ENCODE measurements around the gene AJUBA.
A peak's percentile ranks its signal among the peaks of the same experiment; 100 is the strongest.
"Not testable (repeated sequence)": the region's sequence is repeated elsewhere in the genome, so short reads cannot be mapped to it uniquely, and the experiment has no call there.

AJUBA gene

GRCh38 chr14:22982477-22983245 is at the start of gene AJUBA:
Gene AJUBA, minus strand, starts transcription at chr14:22982551. Its CDS starts 285 bp downstream, at chr14:22982266.
- peak; percentile 77 for DNase-seq

GRCh38 chr14:23030936-23031335 is 48.6 kb upstream of the AJUBA start:
- DNase-seq, result no peak

GRCh38 chr14:23028799-23029198 is 46.4 kb upstream of the AJUBA start:
- no peak for DNase-seq

GRCh38 chr14:23025151-23025814 is 42.9 kb upstream of the AJUBA start:
- no peak for DNase-seq

GRCh38 chr14:23024612-23025075 is 42.3 kb upstream of the AJUBA start:
- DNase-seq, result no peak

- DNase-seq, result no peak
Measured at GRCh38 chr14:23023795-23024152, 41.4 kb upstream of the AJUBA start.

GRCh38 chr14:23023022-23023794 is 40.9 kb upstream of the AJUBA start:
- DNase-seq, result no peak

- DNase-seq, result no peak
Measured at GRCh38 chr14:23021889-23022442, 39.6 kb upstream of the AJUBA start.

- no peak for DNase-seq
Measured at GRCh38 chr14:23021434-23021833, 39.1 kb upstream of the AJUBA start.

- no peak for DNase-seq
Measured at GRCh38 chr14:23020143-23021128, 38.1 kb upstream of the AJUBA start.

GRCh38 chr14:23018107-23018506 is 35.8 kb upstream of the AJUBA start:
- DNase-seq, result no peak

GRCh38 chr14:23017091-23017490 is 34.7 kb upstream of the AJUBA start:
- DNase-seq, result no peak

GRCh38 chr14:23015618-23016017 is 33.3 kb upstream of the AJUBA start:
- no peak for DNase-seq

GRCh38 chr14:23013749-23014054 is 31.4 kb upstream of the AJUBA start:
- not testable (repeated sequence) for DNase-seq

GRCh38 chr14:23013054-23013748 is 30.9 kb upstream of the AJUBA start:
- no peak for DNase-seq

GRCh38 chr14:23009939-23010726 is 27.8 kb upstream of the AJUBA start, which contains the start of gene C14orf93:
Gene C14orf93, minus strand, starts transcription at chr14:23010143. Its CDS starts 11,120 bp downstream, at chr14:22999023.
- DNase-seq, result peak; percentile 10

- no peak for DNase-seq
Measured at GRCh38 chr14:23009483-23009938, 27.2 kb upstream of the AJUBA start.

- DNase-seq, result no peak
Measured at GRCh38 chr14:23008831-23009230, 26.5 kb upstream of the AJUBA start.

GRCh38 chr14:23006544-23007419 is 24.4 kb upstream of the AJUBA start:
- peak; percentile 95 for DNase-seq

- no peak for DNase-seq
Measured at GRCh38 chr14:23006188-23006534, 23.8 kb upstream of the AJUBA start.
